T-helper 17 cell (primary cell): ENCODE measurements around the gene ZC3H12C. TPM values are rescaled to one million over a fixed set of nuclear protein-coding genes. Genes with fewer than 3 reads are reported as not detected.

ENCODE experiments used
- ATAC-seq: fragments of 150-1000 bp; cut with Tn5 transposase; 2 replicates; pipeline ENCODE4 v1.10.0; 2021; ENCODE audit warnings: mild to moderate bottlenecking, moderate library complexity
- DNase-seq, 3 donors: peaks; one replicate each; pipeline versions ENCODE4 v3.0.0 to v3.0.0-alpha.2; 2020 to 2021
- H3K9me3 ChIP-seq: one replicate; pipeline ENCODE4 v1.7.0; 2013; ENCODE audit warnings: low read length, mild to moderate bottlenecking; ENCODE audit not compliant: control insufficient read depth, poor library complexity, severe bottlenecking
- H3K27ac Mint-ChIP-seq: one replicate; pipeline ENCODE4 v1.8.0; 2022; ENCODE audit warnings: mild to moderate bottlenecking, moderate library complexity, mixed read lengths
- H3K27me3 Mint-ChIP-seq: one replicate; pipeline ENCODE4 v1.8.0; 2022; ENCODE audit warnings: mixed read lengths
- H3K36me3 Mint-ChIP-seq: one replicate; pipeline ENCODE4 v1.8.0; 2022; ENCODE audit warnings: low read depth, mixed read lengths
- H3K4me1 Mint-ChIP-seq: one replicate; pipeline ENCODE4 v1.8.0; 2022; ENCODE audit warnings: mild to moderate bottlenecking, mixed read lengths
- H3K4me3 Mint-ChIP-seq: one replicate; pipeline ENCODE4 v1.8.0; 2022; ENCODE audit warnings: mild to moderate bottlenecking, moderate library complexity, mixed read lengths
- total RNA-seq, 4 donors: library from RNA in 2 of 4; stranded (reverse) in 2 of 4; gene quantifications; one replicate each; pipeline ENCODE4 v1.2.3 and lab custom pipeline; 2022 to 2026

The ZC3H12C gene
- total RNA-seq, 2 donors from 2014 or later: 0.15 to 0.91 TPM

DNA sequence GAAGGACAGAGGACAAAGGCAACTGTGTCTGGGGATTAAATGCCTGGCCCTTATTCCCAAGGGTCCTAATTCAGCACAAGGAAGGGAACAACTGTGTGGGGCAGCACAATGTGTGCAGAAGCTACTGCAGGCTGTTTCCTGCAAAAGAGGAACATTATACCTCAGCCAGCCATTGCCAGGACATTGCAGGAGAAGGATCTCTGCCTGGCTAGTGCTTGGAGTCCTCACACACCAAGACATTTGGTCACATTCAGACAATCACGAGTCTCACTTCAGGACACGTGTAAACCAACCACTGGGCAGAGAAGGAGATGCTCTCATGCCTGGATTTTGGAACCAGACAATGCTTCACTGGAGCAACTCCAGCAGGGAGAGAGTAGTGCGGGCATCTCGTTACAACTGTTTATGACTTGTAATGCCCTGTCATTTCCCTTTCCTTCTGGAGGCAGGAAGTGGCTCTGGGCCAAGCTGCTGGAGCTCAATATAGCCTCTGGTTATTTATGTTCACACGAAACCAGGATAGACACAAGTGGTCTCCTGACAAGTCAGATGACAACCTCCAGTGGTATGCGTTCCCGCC is 23.9 kb upstream of the ZC3H12C start:
- DNase-seq (no peak), ATAC-seq (no peak)
- Mint-ChIP-seq H3K36me3 (no peaks in the 10 kb centered on the region), H3K27me3 (peaks cover 24% of the 10 kb centered on the region), H3K4me3 (no peak overlapping the region), H3K27ac (no peak overlapping the region), H3K4me1 (no peaks in the 10 kb centered on the region)
- no peaks in the 10 kb centered on the region for H3K9me3 ChIP-seq

DNA sequence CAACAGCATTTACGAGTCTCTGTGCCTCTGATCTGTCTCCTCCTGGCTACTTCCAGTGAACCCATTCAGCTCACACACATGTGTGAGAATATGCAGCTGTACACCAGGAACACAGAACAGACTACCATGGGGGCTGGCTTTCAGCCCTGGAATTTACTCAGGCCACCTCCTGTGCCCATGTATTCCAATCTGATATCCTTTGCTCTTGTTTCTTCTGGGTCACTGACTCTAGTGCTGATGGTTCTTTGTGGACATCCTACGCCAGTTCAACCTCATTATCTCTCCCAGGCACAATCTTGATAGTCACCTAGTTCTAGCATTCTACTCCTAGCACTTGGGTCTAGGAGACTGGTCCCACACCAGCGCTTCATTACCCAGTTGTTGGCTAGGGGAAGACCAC is 23.0 kb upstream of the ZC3H12C start:
- DNase-seq: no peak
- no peak overlapping the region for H3K4me3 Mint-ChIP-seq
- H3K9me3 ChIP-seq: no peaks in the 10 kb centered on the region
- peaks cover 29% of the 10 kb centered on the region for H3K27me3 Mint-ChIP-seq
- H3K4me1 Mint-ChIP-seq: no peaks in the 10 kb centered on the region
- H3K27ac Mint-ChIP-seq: no peak overlapping the region
- ATAC-seq: no peak
- no peaks in the 10 kb centered on the region for H3K36me3 Mint-ChIP-seq

DNA sequence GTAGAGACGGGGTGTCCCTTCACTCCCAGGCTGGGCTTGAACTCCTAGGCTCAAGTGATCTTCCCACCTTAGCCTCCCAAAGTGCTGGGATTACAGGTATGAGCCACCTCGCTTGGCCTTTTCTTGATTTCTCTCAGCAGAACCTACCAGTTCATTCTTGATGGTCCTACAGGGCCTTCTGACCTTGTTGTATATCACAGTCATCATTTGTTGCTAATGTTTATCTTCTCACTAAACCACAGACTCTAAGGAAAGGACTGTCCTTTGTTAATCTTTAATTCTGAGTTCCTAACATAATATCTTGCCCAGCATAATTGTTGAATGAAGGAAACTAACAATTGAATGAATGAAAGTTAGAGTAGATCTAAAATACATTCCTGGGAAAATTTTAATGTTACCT is 22.0 kb upstream of the ZC3H12C start:
- no peak overlapping the region for H3K4me3 Mint-ChIP-seq
- no peaks in the 10 kb centered on the region for H3K9me3 ChIP-seq
- no peaks in the 10 kb centered on the region for H3K36me3 Mint-ChIP-seq
- H3K27me3 Mint-ChIP-seq: peaks cover 34% of the 10 kb centered on the region
- DNase-seq (no peak), ATAC-seq (no peak)
- H3K27ac Mint-ChIP-seq: no peak overlapping the region
- no peaks in the 10 kb centered on the region for H3K4me1 Mint-ChIP-seq

DNA sequence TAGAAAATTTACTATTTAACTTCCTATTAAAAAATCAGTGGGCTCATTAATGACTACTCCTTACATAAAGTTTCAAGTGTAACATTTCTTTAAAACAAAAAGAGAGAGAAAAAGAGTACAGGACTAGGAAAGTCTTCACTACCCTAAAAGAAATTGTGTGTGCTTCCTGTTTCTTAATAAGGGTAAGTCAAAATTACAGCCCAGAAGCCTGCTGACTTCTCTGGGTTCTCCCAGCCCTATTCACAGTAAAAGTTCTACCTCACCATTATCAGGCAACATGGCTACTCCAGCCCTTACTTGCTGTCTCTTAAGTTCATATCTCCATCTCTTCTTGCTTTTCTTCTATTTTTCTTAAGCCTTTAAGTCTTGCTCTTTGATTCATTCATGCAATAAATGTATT is 20.3 kb upstream of the ZC3H12C start:
- Mint-ChIP-seq H3K4me3 (no peak overlapping the region), H3K36me3 (no peaks in the 10 kb centered on the region), H3K4me1 (no peaks in the 10 kb centered on the region), H3K27me3 (peaks cover 34% of the 10 kb centered on the region), H3K27ac (no peak overlapping the region)
- no peak for DNase-seq
- no peak for ATAC-seq
- no peaks in the 10 kb centered on the region for H3K9me3 ChIP-seq

DNA sequence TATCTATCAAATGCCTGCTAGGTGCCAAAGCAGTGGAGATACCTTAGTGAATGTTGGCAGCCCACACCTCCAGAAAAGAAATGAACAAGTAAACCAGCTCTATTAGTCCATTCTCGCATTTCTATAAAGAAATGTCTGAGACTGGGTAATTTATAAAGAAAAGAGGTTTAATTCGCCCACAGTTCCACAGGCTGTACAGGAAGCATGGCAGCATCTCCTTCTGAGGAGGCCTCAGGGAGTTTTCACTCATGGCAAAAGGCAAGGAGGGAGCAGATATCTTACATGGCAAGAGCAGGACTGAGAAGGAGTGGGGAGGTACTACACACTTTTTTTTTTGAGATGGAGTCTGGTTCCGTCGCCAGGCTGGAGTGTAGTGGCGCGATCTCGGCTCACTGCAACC is 18.7 kb upstream of the ZC3H12C start:
- Mint-ChIP-seq H3K27ac (no peak overlapping the region), H3K4me3 (no peak overlapping the region), H3K27me3 (peaks cover 29% of the 10 kb centered on the region), H3K4me1 (no peaks in the 10 kb centered on the region), H3K36me3 (no peaks in the 10 kb centered on the region)
- no peak for ATAC-seq
- no peak for DNase-seq
- no peaks in the 10 kb centered on the region for H3K9me3 ChIP-seq

DNA sequence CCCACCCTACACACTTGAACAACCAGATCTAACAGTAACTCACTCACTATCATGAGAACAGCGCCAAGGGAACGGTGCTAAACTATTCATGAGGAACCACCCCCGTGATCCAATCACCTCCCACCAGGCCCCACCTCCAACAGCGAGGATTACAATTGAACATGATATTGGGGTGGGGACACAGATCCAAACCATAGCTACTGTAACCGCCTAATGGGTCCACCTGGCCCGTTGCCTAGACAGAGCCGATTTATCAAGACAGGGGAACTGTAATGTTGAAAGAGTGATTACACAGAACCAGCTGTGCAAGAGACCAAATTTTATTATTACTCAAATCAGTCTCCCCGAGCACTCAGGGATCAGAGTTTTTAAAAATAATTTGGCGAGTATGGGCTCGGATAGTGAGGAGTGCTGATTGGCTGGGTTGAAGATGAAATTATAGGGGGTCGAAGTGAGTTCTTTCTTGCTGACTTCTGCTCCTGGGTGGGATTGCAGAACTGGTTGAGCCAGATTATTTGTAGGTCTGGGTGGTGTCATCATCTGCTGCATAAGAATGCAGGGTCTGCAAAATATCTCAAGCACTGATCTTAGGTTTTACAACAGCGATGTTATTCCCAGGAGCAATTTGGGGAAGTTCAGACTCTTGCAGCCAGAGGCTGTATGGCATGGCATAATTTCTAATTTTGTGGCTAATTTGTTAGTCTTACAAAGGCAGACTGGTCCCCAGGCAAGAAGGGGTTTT is 17.9 kb upstream of the ZC3H12C start:
- H3K36me3 Mint-ChIP-seq: no peaks in the 10 kb centered on the region
- DNase-seq: no peak
- H3K27me3 Mint-ChIP-seq: peaks cover 24% of the 10 kb centered on the region
- H3K4me3 Mint-ChIP-seq: no peak overlapping the region
- no peaks in the 10 kb centered on the region for H3K4me1 Mint-ChIP-seq
- H3K9me3 ChIP-seq: no peaks in the 10 kb centered on the region
- no peak overlapping the region for H3K27ac Mint-ChIP-seq
- ATAC-seq: no peak

DNA sequence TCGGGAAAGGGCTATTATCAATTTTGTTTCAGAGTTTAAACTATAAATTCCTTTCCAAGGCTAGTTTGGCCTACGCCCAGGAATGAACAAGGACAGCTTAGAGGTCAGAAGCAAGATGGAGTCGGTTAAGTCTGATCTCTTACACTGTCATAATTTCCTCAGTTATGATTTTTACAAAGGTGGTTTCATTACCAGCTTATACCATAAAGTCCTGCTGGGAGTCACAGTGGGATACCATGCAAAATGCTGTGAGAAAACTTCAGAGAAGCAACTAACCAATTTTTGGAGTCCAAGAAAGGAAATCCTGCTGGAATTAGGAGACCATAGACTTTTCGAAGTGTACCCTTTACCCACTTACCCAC is 17.4 kb upstream of the ZC3H12C start:
- no peak for ATAC-seq
- H3K27me3 Mint-ChIP-seq: peaks cover 20% of the 10 kb centered on the region
- no peak for DNase-seq
- H3K36me3 Mint-ChIP-seq: no peaks in the 10 kb centered on the region
- no peaks in the 10 kb centered on the region for H3K9me3 ChIP-seq
- no peaks in the 10 kb centered on the region for H3K4me1 Mint-ChIP-seq
- H3K27ac Mint-ChIP-seq: no peak overlapping the region
- H3K4me3 Mint-ChIP-seq: no peak overlapping the region

DNA sequence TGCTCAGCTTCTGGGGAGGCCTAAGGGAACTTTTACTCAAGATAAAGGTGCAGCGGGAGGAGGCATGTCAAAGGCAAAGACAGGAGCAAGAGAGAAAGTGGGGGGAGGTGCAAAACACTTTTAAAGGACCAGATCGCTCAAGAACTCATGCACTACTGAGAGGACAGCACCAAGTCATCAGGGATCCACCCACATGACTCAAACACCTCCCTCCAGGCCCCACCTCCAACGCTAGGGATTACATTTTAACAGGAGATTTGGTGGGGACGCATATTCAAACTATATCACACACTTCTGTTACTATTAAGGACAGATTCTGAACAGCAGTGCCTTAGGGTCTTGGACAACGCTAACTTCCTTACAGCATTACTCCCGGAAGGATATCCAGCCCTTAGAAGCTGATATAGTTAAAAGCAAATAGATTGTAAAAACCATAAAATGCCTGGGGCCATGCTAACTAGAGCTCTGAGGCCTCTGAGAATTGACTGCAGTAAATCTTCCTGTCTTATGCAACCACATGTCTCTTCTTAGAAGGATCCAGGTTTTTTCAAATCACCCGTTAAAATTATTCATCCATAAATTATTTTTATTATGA is 16.7 kb upstream of the ZC3H12C start:
- no peak for DNase-seq
- peaks cover 18% of the 10 kb centered on the region for H3K27me3 Mint-ChIP-seq
- no peaks in the 10 kb centered on the region for H3K36me3 Mint-ChIP-seq
- H3K4me1 Mint-ChIP-seq: no peaks in the 10 kb centered on the region
- no peak for ATAC-seq
- no peak overlapping the region for H3K4me3 Mint-ChIP-seq
- no peak overlapping the region for H3K27ac Mint-ChIP-seq
- H3K9me3 ChIP-seq: no peaks in the 10 kb centered on the region

DNA sequence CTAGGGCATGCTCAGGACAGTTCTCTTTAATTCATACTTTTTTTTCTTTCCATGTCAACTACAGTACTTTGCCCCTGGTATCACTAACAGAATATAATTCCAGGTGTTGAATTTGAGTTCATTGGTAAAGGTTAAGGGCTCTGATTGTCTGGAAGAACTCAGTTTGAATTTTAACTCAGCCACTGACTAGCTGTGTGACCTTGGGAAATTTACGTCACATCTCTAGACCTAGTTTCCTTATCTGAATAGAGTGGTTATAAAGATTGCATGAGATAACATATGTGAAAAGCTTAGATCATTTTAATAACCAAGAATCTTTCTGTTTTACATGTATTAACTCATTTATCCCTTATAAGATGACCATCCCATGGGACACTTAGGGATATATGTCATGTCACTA is 15.8 kb upstream of the ZC3H12C start:
- H3K27me3 Mint-ChIP-seq: peaks cover 21% of the 10 kb centered on the region
- no peak overlapping the region for H3K4me3 Mint-ChIP-seq
- H3K27ac Mint-ChIP-seq: no peak overlapping the region
- DNase-seq (no peak), ATAC-seq (no peak)
- H3K4me1 Mint-ChIP-seq: no peaks in the 10 kb centered on the region
- H3K36me3 Mint-ChIP-seq: no peaks in the 10 kb centered on the region
- no peaks in the 10 kb centered on the region for H3K9me3 ChIP-seq

DNA sequence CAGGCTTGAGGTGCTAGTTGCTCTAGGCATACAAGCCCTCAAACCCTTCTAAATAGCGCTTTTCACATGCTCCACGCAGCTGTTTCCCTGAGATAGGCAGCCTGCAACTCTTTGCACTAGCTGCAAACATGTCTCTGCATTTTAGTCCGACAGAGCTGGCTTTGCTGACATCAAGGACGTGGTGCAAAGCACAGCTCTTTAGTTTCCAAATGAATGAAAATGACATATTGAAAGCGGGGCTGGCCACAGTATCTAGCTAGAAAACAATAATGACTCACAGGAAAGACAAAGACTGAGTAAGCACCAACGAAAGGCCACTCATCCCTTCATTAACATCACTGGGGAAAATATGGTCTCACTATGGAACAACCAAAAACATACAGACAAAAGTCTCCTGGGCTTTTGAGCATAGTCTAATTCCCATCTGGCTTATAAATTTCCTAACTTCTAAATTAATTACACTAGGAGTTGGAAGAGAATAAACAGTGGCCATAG is 15.3 kb upstream of the ZC3H12C start:
- Mint-ChIP-seq H3K27ac (no peak overlapping the region), H3K4me1 (no peaks in the 10 kb centered on the region), H3K27me3 (peaks cover 21% of the 10 kb centered on the region), H3K4me3 (no peak overlapping the region), H3K36me3 (no peaks in the 10 kb centered on the region)
- H3K9me3 ChIP-seq: no peaks in the 10 kb centered on the region
- ATAC-seq (no peak), DNase-seq (no peak)

DNA sequence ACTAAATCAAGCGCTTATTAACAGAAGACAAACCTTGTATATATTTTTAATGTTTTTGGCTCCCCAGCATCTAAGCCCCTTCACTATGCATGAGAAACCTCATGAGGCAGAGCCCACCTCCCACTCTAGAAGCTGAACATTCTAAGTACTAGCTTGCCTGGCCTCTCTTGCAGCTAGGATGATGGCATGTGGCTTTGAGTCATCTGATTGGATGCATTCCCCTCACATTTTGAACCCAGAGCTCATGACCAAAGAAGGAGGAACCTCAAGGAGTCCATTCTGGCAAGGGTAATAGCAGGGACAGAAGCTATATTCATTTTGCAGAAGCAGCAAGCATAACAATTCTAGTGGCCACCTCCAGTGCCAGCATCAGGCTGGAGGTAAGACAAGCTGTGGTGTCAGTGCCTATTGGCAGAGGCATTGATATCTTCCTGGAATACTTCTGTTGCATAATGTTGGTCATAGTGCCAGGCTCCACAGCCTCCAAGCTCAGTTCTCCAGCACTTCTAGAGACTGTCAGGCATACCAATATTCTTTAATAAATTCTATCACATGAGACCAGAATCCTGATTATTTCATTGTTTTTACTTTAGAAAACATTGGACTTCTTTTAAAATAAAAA is 14.2 kb upstream of the ZC3H12C start:
- H3K4me1 Mint-ChIP-seq: no peaks in the 10 kb centered on the region
- no peak for DNase-seq
- no peak overlapping the region for H3K27ac Mint-ChIP-seq
- H3K36me3 Mint-ChIP-seq: no peaks in the 10 kb centered on the region
- peaks cover 25% of the 10 kb centered on the region for H3K27me3 Mint-ChIP-seq
- no peak for ATAC-seq
- no peak overlapping the region for H3K4me3 Mint-ChIP-seq
- no peaks in the 10 kb centered on the region for H3K9me3 ChIP-seq

DNA sequence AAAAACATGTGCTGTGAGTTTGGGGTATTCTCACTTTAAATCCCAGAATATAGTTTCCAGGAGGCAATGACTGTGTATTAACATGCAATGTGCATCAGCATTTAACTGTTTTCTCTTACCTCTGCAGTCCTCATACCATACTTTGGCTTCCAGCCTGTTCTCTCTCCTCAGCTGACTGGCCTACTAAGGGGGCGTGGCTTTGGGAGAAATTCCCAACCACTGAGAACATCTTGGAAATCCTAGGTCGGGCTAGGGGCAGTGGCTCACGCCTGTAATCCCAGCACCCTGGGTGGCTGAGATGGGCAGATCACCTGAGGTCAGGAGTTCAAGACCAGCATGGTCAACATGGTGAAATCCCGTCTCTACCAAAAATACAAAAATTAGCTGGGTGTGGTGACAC is 13.5 kb upstream of the ZC3H12C start:
- peaks cover 25% of the 10 kb centered on the region for H3K27me3 Mint-ChIP-seq
- H3K4me3 Mint-ChIP-seq: no peak overlapping the region
- ATAC-seq (no peak), DNase-seq (no peak)
- H3K4me1 Mint-ChIP-seq: no peaks in the 10 kb centered on the region
- H3K9me3 ChIP-seq: no peaks in the 10 kb centered on the region
- no peaks in the 10 kb centered on the region for H3K36me3 Mint-ChIP-seq
- no peak overlapping the region for H3K27ac Mint-ChIP-seq

DNA sequence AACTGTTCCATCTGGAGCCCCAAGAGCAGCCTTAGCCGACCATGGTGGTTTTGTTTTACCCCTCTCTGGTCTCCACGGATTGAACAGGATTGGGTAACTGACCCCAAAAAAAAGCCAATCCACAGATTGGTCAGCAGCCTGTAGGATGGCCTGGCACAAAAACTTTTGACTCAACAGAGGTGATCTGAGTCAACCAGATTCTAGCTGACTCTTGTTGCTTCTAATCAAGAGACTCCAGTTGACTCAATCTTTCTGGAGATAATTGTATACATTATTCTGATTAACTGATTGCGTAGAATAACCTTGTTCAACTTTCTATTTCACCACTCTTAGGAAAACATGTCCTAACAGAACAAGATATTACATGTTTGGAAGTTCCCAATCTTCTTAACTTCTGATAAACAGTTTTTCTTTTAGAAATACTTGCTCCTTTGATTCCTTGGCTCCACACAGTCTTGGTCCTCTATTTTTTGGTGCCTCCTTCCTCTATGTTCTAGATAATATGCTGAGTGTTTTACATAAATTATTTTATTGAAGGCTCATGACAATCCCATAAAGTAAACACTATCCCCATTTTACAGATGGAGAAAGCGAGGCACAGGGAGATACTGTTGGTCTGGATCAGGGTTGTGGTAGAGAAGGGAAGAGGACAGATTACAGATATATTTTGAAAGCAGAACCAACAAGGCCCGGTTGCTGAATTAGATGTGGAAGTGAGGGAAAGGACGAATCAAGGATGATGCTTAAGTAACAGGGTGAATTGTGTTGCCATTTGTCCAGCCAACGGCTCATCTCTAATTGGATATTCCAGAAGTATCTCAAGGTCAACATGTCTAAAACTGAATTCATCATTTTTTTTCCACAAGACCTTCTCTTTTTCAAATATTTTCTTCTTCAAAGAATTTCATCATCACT is 11.5 kb upstream of the ZC3H12C start:
- H3K27me3 Mint-ChIP-seq: peaks cover 26% of the 10 kb centered on the region

More for the DNA sequence above, 11.5 kb upstream of the ZC3H12C start:
- H3K9me3 ChIP-seq: no peaks in the 10 kb centered on the region
- Mint-ChIP-seq H3K4me1 (no peaks in the 10 kb centered on the region), H3K36me3 (no peaks in the 10 kb centered on the region), H3K4me3 (no peak overlapping the region), H3K27ac (no peak overlapping the region)
- ATAC-seq: no peak
- DNase-seq: no peak
